ENCODE results near the gene ZHX3. TPM values are rescaled to one million over a fixed set of nuclear protein-coding genes. Genes with fewer than 3 reads are reported as not detected.

Gene ZHX3, protein sequence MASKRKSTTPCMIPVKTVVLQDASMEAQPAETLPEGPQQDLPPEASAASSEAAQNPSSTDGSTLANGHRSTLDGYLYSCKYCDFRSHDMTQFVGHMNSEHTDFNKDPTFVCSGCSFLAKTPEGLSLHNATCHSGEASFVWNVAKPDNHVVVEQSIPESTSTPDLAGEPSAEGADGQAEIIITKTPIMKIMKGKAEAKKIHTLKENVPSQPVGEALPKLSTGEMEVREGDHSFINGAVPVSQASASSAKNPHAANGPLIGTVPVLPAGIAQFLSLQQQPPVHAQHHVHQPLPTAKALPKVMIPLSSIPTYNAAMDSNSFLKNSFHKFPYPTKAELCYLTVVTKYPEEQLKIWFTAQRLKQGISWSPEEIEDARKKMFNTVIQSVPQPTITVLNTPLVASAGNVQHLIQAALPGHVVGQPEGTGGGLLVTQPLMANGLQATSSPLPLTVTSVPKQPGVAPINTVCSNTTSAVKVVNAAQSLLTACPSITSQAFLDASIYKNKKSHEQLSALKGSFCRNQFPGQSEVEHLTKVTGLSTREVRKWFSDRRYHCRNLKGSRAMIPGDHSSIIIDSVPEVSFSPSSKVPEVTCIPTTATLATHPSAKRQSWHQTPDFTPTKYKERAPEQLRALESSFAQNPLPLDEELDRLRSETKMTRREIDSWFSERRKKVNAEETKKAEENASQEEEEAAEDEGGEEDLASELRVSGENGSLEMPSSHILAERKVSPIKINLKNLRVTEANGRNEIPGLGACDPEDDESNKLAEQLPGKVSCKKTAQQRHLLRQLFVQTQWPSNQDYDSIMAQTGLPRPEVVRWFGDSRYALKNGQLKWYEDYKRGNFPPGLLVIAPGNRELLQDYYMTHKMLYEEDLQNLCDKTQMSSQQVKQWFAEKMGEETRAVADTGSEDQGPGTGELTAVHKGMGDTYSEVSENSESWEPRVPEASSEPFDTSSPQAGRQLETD
- total RNA-seq, result 10 to 100 TPM; 17.6 to 47.4 (median 26.2) TPM
- long read RNA-seq, partial matches to known transcripts, result 2 of 4 reads
- long read RNA-seq, other reads (novel, unspliced or antisense), result 2 of 4 reads

DNA sequence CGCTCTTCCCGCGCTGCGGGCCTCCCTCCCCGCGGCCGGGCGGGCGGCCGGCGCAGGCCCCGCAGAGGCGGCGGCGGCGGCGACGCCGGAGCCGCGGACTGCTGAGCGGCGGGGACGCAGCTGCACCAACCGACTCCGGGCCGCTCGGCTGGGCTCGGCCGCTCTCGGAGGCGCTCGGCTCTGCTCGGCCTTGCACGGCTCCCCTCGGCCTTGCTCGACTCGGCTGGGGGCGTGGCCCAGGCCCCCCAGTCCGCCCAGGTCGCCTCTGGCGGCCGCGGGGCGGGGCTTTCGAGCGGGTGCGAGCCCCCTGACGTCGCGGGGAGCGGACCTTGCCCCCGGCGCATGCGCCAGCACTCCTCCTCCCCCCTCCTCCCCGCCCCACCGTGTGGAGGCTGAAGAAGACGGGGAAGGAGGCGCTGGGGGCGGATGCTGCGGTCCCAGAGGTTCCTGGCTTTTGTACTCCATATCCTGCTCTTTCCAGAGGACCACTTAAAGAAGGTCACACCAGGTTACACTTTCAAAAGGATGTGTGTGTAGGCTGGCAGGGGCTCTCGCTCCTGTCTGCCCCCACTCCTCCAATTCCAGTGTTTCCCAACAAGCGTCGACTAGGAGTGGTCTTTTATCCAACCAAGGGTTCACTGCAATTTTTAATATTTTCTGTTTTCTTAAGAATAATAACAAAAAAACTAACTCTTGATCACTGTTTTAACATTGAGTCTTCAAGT lies at the start of gene ZHX3:
Gene ZHX3 (minus strand): TSS at position 186 of the 725 bp plus-strand sequence. CDS start 112,815 bp downstream, outside the sequence.
- H3K4me3 ChIP-seq, result peak within 1 kb of the TSS; percentile 53 to 84 (median 78)
- 0% methylated on average over 18 of the region's 64 CpGs for WGBS (ENCODE audit: insufficient coverage, low coverage, low lambda C conversion rate, missing lambda C conversion rate)
- H3K36me3 ChIP-seq, result no peaks in the 10 kb centered on the region
- peaks cover 0 to 43% (median 10%) of the 10 kb centered on the region in 4 donors for H3K4me1 ChIP-seq
- TF ChIP-seq POLR2A (IDR thresholded peaks at IDR 0.05), result peak; percentile 63
- TF ChIP-seq, protein P1, sequence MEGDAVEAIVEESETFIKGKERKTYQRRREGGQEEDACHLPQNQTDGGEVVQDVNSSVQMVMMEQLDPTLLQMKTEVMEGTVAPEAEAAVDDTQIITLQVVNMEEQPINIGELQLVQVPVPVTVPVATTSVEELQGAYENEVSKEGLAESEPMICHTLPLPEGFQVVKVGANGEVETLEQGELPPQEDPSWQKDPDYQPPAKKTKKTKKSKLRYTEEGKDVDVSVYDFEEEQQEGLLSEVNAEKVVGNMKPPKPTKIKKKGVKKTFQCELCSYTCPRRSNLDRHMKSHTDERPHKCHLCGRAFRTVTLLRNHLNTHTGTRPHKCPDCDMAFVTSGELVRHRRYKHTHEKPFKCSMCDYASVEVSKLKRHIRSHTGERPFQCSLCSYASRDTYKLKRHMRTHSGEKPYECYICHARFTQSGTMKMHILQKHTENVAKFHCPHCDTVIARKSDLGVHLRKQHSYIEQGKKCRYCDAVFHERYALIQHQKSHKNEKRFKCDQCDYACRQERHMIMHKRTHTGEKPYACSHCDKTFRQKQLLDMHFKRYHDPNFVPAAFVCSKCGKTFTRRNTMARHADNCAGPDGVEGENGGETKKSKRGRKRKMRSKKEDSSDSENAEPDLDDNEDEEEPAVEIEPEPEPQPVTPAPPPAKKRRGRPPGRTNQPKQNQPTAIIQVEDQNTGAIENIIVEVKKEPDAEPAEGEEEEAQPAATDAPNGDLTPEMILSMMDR (IDR thresholded peaks at IDR 0.05), result no peak
- H3K27me3 ChIP-seq, result no peaks in the 10 kb centered on the region
- DNase-seq, result peak; percentile 98 to 99 (median 98)
- peak within 1 kb of the TSS; percentile 80 to 86 (median 80) for H3K27ac ChIP-seq
- peak; percentile 88 to 97 (median 92) for ATAC-seq
- intact Hi-C loops (cut with DNase I), result no loop called here
- H3K9me3 ChIP-seq, result no peaks in the 10 kb centered on the region

DNA sequence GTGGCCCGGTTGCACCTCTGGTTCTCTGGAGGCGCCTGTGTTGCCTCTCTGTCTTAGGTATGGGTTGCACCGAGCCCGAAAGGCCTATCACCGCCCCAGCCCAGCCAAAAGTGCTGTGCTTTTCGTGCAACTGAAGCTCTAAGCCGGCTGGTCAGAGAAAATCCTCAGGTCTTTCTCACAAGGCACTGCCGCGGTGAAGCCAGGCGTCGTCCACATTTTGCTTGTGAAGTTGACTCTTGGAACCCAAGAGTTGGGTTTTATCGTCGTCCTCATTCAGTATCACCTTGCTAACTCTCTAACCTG lies 49.8 kb upstream of the ZHX3 start:
- 20% methylated on average over 8 of the region's 13 CpGs for WGBS (ENCODE audit: insufficient coverage, low coverage, low lambda C conversion rate, missing lambda C conversion rate)
- ATAC-seq (no peak), DNase-seq (no peak)
- H3K27ac ChIP-seq, result no peak overlapping the region
- H3K27me3 ChIP-seq, result no peaks in the 10 kb centered on the region
- peaks cover 0 to 5% (median 0%) of the 10 kb centered on the region in 4 donors for H3K4me1 ChIP-seq
- TF ChIP-seq, protein P1 (IDR thresholded peaks at IDR 0.05), result no peak
- no peak for TF ChIP-seq POLR2A (IDR thresholded peaks at IDR 0.05)
- H3K36me3 ChIP-seq, result no peaks in the 10 kb centered on the region
- H3K9me3 ChIP-seq, result no peaks in the 10 kb centered on the region
- intact Hi-C loops (cut with DNase I), result no loop called here
- no peak overlapping the region for H3K4me3 ChIP-seq

DNA sequence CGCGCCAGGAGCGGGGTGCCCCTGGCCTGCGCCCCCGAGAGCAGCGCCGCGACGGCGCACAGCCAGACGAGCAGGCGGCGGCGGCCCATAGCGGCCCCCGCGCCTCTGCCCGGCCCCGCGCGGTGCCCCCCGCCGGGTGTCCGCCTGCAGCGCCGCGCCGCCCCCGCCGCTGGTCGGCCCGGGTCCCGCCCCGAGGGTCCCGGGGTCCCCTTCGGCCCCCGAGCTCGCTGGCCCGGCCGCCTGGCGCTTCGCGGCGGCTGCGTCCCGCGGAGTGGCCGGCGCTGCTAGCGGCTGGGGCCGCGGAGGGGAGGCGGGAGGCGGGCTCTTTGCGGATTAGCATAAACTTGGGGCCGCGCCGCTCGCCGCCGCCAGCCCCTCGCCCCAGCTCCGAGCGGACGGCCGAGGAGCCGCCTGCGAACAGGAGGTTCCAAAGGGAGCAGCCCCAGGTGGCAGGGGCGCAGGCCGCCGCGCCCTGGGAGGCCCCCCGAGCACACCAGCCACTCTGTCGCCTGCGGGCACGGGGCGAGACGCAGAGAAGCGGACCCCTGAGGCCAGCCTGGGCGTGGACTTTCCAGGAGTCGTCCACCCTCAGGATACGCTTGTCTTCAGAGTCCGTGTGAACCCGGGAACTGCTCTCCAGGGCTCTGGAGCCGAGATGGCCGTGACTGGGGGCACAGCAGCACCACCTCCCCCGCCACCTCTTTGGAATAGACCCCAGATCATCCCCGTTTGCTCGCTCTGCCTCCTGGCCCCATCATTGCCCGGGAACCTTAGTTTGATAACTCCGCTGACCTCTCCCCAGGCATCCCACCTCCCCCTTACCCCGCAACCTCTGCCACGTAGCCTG lies 49.2 kb upstream of the ZHX3 start, which contains the start of gene EMILIN3:
Gene EMILIN3 (minus strand): TSS at position 273 of the 847 bp plus-strand sequence. CDS start 184 bp downstream, at position 89.
- H3K36me3 ChIP-seq, result no peaks in the 10 kb centered on the region
- WGBS (ENCODE audit: insufficient coverage, low coverage, low lambda C conversion rate, missing lambda C conversion rate), result no CpG with 5 or more reads among the region's 93 CpGs
- TF ChIP-seq, protein P1 (IDR thresholded peaks at IDR 0.05), result no peak
- TF ChIP-seq POLR2A (IDR thresholded peaks at IDR 0.05), result no peak
- peaks cover 0 to 5% (median 0%) of the 10 kb centered on the region in 4 donors for H3K4me1 ChIP-seq
- ATAC-seq (no peak), DNase-seq (no peak)
- intact Hi-C loops (cut with DNase I), result no loop called here
- H3K27me3 ChIP-seq, result no peaks in the 10 kb centered on the region
- H3K4me3 ChIP-seq, result no peak within 1 kb of the TSS
- H3K27ac ChIP-seq, result no peak within 1 kb of the TSS
- H3K9me3 ChIP-seq, result no peaks in the 10 kb centered on the region

Measured in right lobe of liver (tissue), 6 donors.